ENCODE results near the gene SIRT6.

DNA sequence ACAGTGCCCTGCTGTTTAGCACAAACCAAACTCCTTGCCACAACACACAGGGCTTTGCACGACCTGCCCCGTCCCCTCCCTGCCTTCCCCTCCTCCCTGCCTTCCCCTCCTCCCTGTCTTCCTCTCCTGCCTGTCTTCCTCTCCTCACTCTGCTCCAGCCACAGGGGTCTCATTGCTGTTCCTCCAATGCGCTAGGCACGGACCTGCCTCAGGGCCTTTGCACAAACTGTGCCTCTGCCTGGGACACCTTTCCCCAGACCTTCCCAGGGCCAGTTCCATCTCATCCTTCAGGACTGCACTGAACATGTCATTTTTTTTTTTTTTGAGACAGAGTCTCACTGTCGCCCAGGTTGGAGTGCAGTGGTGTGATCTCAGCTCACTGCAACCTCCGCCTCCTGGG lies 30.7 kb downstream of the SIRT6 start:
- TF ChIP-seq, protein P1, sequence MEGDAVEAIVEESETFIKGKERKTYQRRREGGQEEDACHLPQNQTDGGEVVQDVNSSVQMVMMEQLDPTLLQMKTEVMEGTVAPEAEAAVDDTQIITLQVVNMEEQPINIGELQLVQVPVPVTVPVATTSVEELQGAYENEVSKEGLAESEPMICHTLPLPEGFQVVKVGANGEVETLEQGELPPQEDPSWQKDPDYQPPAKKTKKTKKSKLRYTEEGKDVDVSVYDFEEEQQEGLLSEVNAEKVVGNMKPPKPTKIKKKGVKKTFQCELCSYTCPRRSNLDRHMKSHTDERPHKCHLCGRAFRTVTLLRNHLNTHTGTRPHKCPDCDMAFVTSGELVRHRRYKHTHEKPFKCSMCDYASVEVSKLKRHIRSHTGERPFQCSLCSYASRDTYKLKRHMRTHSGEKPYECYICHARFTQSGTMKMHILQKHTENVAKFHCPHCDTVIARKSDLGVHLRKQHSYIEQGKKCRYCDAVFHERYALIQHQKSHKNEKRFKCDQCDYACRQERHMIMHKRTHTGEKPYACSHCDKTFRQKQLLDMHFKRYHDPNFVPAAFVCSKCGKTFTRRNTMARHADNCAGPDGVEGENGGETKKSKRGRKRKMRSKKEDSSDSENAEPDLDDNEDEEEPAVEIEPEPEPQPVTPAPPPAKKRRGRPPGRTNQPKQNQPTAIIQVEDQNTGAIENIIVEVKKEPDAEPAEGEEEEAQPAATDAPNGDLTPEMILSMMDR (IDR thresholded peaks at IDR 0.05): no peak
- no peak for TF ChIP-seq POLR2A (IDR thresholded peaks at IDR 0.05)

Data from prostate gland (tissue), 2 donors.